Testis (tissue), 2 donors: ENCODE results near the gene GATAD1.

Source experiments
- POLR2A ChIP-seq: fragments of 450-650 bp; IDR thresholded peaks from one replicate; pipeline ENCODE4 v1.6.1; 2017; ENCODE audit warnings: antibody characterized with exemption, mild to moderate bottlenecking, moderate library complexity
- TF ChIP-seq, protein P1 (sequence below), 3 experiments: fragments of 450-650 bp in 2 of 3; fragments of 200-600 bp in 1 of 3; sonication (generic) in 1 of 3; IDR thresholded peaks; one replicate each; pipeline ENCODE4 v1.5.1; 2016 to 2019; ENCODE audit warnings: antibody characterized with exemption in 3 of 3, mild to moderate bottlenecking in 2 of 3, moderate library complexity in 1 of 3

DNA sequence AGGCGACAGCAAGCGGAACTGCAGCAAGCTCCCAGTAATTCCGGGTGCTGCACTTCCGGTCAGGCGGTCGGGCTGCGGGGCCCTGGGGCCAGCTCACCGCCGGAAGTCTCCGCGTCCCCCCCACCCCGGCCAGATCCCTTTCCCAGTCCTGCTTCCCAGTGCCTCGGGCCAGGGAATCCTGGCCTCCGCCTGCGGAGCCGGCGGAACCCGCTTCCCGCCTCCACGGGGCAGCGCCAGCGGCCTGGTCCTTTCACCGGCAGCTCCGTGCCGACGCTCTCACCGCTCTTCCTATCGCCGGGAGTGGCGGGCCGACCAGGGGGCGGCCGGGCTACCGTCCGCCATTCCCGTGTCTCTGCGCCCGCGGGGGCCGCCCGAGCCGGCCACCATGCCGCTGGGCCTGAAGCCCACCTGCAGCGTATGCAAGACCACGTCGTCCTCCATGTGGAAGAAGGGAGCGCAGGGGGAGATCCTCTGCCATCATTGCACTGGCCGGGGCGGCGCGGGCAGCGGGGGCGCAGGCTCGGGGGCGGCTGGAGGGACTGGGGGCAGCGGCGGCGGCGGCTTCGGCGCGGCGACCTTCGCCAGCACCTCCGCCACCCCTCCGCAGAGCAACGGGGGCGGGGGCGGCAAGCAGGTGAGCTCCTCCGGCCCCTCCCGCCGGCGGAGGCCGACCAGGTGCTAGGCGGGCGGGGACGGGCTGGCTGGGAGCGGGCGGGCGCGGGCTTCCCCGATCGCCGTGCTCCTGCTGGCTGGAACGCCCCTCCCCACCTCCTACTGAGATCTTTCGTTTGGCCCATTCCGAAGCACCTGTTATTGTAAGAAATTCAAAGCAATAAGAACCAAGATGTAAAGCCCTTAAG lies at the start of gene GATAD1:
- TF ChIP-seq, protein P1, sequence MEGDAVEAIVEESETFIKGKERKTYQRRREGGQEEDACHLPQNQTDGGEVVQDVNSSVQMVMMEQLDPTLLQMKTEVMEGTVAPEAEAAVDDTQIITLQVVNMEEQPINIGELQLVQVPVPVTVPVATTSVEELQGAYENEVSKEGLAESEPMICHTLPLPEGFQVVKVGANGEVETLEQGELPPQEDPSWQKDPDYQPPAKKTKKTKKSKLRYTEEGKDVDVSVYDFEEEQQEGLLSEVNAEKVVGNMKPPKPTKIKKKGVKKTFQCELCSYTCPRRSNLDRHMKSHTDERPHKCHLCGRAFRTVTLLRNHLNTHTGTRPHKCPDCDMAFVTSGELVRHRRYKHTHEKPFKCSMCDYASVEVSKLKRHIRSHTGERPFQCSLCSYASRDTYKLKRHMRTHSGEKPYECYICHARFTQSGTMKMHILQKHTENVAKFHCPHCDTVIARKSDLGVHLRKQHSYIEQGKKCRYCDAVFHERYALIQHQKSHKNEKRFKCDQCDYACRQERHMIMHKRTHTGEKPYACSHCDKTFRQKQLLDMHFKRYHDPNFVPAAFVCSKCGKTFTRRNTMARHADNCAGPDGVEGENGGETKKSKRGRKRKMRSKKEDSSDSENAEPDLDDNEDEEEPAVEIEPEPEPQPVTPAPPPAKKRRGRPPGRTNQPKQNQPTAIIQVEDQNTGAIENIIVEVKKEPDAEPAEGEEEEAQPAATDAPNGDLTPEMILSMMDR (IDR thresholded peaks at IDR 0.05): peak in 2 of 3 experiments; percentile 90 to 97
- TF ChIP-seq POLR2A: no peak
